Spinal cord (tissue), 10 donors: ENCODE measurements around the gene BPTF. TPM values are rescaled to one million over a fixed set of nuclear protein-coding genes. Genes with fewer than 3 reads are reported as not detected.

Source experiments
- DNase-seq, 6 donors: peaks; one replicate each; pipeline versions ENCODE4 v3.0.0 to v3.0.0-alpha.2; 2013 to 2015; ENCODE audit warnings: low spot score in 6 of 6, low read depth in 4 of 6
- H3K27ac ChIP-seq: one replicate; pipeline ENCODE4 v1.5.1; 2013; ENCODE audit warnings: low read depth, low read length, control low read depth
- H3K27me3 ChIP-seq: one replicate; pipeline ENCODE4 v1.6.1; 2013; ENCODE audit warnings: low read length; ENCODE audit not compliant: control insufficient read depth, insufficient read depth
- H3K36me3 ChIP-seq: one replicate; pipeline ENCODE4 v1.6.1; 2013; ENCODE audit warnings: low read length; ENCODE audit not compliant: control insufficient read depth, insufficient read depth
- H3K4me1 ChIP-seq: one replicate; pipeline ENCODE4 v1.6.1; 2013; ENCODE audit warnings: low read length; ENCODE audit not compliant: control insufficient read depth, insufficient read depth
- H3K4me3 ChIP-seq: one replicate; pipeline ENCODE4 v1.5.1; 2013; ENCODE audit warnings: low read depth, low read length, control low read depth
- H3K9me3 ChIP-seq: one replicate; pipeline ENCODE4 v1.6.1; 2013; ENCODE audit warnings: low read length; ENCODE audit not compliant: control insufficient read depth, insufficient read depth
- WGBS: methylation state at CpG from one replicate; pipeline ENCODE4 v1.1.5; 2013; ENCODE audit warnings: missing lambda C conversion rate; ENCODE audit not compliant: insufficient coverage; 5-methylcytosine and 5-hydroxymethylcytosine counted together
- long read RNA-seq, 4 donors: transcript quantifications; one replicate each; lab custom pipeline, GENCODE V29; 2026
- polyA plus RNA-seq, 2 donors: library from polyadenylated mRNA; unstranded; fragments of 120-200 nt; gene quantifications; one replicate each; pipeline ENCODE4 v1.2.1, GENCODE V29; 2013; ENCODE audit not compliant: insufficient read length in 2 of 2
- total RNA-seq, 2 donors: library from RNA; depleted of rRNA in 1 of 2; stranded (reverse); fragments of 120-200 nt in 1 of 2; fragments of >200 nt in 1 of 2; gene quantifications; one replicate each; pipeline versions ENCODE4 v1.2.3 to v1.2.4, GENCODE V29; 2013 to 2014
- donor health status: healthy.

BPTF gene, protein sequence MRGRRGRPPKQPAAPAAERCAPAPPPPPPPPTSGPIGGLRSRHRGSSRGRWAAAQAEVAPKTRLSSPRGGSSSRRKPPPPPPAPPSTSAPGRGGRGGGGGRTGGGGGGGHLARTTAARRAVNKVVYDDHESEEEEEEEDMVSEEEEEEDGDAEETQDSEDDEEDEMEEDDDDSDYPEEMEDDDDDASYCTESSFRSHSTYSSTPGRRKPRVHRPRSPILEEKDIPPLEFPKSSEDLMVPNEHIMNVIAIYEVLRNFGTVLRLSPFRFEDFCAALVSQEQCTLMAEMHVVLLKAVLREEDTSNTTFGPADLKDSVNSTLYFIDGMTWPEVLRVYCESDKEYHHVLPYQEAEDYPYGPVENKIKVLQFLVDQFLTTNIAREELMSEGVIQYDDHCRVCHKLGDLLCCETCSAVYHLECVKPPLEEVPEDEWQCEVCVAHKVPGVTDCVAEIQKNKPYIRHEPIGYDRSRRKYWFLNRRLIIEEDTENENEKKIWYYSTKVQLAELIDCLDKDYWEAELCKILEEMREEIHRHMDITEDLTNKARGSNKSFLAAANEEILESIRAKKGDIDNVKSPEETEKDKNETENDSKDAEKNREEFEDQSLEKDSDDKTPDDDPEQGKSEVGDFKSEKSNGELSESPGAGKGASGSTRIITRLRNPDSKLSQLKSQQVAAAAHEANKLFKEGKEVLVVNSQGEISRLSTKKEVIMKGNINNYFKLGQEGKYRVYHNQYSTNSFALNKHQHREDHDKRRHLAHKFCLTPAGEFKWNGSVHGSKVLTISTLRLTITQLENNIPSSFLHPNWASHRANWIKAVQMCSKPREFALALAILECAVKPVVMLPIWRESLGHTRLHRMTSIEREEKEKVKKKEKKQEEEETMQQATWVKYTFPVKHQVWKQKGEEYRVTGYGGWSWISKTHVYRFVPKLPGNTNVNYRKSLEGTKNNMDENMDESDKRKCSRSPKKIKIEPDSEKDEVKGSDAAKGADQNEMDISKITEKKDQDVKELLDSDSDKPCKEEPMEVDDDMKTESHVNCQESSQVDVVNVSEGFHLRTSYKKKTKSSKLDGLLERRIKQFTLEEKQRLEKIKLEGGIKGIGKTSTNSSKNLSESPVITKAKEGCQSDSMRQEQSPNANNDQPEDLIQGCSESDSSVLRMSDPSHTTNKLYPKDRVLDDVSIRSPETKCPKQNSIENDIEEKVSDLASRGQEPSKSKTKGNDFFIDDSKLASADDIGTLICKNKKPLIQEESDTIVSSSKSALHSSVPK (N-terminal part only)
- 100 to 1,000 TPM; 102 to 122 TPM for total RNA-seq
- polyA plus RNA-seq: 100 to 1,000 TPM; 103 to 104 TPM
- long read RNA-seq, donor 1, partial matches to known transcripts: 0 of 1 reads
- long read RNA-seq, donor 1, other reads (novel, unspliced or antisense): 0 of 1 reads
- long read RNA-seq, donor 2: 0 reads
- long read RNA-seq, donor 3, partial matches to known transcripts: 12 of 16 reads
- long read RNA-seq, donor 3, other reads (novel, unspliced or antisense): 0 of 16 reads
- long read RNA-seq, donor 4, partial matches to known transcripts: 5 of 6 reads
- long read RNA-seq, donor 4, other reads (novel, unspliced or antisense): 0 of 6 reads

DNA sequence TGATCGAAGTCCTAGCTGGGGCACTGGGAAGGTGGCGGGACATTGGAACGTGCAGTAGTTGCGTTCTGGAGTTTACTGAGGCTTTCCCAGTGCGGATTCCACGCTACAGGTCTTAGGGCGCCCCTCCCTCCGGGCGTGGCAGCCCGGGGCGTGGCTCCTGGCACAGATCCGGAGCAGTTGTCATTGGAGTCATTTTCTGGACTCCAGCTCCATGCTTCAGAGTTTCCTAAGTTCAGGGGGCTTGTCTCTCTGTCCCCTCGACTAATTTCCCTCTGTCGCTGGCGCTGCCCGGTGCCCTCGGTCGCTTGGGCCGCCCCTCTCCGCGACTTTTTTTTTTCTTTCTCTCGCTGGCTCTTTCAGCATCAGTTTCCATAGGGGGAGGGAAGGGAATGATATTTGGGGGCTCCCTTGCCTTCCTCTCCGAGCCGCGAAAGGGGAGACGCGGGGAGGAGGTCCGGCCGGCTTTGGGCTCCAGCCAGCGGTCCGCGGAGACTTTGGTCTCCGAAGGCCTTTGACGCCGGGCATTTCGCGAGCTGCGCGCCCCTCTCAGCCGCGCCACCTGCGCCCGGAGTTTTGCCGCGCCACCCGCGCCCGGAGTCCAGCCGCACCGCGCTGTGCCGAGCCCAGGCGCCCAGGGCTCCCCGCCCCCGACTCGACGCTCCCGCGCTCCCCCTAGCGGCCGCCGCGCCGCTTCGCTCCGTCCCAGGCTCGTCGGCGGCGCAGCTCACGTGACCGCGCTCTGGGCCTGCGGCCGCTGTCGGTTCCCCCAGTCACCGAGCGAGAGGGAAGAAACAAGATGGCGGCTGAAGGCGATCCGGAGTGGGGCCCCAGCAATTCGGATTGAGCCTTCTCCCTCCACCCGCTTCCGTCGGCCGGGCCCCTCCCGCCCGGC lies at the start of gene BPTF:
Gene BPTF (plus strand): TSS at position 769 of the 892 bp plus-strand sequence. CDS start 222 bp downstream, outside the sequence.
- under 1% methylated on average over 78 of the region's 88 CpGs for WGBS
- peak; percentile 87 to 98 (median 88) for DNase-seq
- peaks cover 2% of the 10 kb centered on the region for H3K36me3 ChIP-seq
- no peaks in the 10 kb centered on the region for H3K27me3 ChIP-seq
- no peaks in the 10 kb centered on the region for H3K9me3 ChIP-seq
- peak within 1 kb of the TSS; percentile 86 for H3K4me3 ChIP-seq
- H3K27ac ChIP-seq: peak within 1 kb of the TSS; percentile 81
- peaks cover 16% of the 10 kb centered on the region for H3K4me1 ChIP-seq

DNA sequence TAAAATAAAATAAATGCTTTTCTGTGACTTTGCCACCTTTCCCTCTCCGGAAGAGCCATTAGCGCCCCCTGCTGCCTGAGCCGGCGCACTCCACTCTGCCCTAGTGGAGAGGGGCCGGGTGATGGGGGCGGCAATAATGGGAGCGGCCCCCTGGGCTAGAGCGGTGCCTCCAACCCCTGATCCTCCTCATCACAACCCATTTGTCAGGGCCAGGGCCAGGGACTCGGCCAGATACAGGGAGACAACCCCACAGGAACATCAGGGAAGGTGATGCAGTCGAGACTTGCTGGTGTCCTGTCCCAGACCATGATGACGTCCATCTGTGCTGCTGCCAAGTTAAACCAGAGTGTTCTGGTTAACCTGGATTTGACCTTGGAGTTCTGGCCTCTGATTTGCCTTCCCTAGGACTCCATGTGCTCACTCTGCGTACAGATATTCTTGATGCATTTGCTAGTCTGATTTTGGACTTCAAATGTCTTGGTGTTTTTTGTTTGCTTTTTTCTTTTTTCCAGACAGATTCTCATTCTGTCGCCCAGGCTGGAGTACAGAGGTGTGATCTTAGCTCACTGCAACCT lies 46.1 kb upstream of the BPTF start:
- peak in 2 of 6 donors; percentile 15 to 38 for DNase-seq
- WGBS: 18% methylated on average over 6 of the region's 13 CpGs

DNA sequence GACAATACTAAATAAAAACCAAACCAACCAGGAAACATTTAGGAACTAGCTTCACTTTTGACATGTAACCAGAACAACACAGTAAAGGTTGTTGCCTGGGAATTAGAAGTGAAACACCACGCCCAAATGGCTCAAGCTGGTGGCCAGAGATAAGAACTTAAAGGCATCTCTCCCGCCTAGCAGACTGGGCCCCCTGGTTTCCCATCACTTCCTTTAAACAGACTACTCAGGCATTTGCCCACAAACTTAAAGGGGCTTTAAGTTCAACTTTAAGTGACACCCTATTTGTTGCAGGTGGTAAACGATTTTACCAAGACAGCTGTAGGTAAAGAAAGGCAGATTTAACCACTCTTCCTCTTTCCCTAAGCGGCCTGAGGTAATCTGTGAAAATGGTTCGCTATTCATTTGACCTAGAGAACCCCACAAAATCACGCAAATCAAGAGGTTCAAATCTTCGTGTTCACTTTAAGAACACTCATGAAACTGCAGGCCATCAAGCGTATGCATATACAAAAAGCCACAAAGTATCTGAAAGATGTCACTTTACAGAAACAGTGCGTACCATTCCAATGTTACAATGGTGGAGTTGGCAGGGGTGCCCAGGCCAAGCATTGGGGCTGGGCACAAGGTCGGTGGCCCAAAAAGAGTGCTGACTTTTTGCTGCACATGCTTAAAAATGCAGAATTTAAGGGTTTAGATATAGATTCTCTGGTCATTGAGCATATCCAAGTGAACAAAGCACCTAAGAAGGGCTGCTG lies 40.8 kb upstream of the BPTF start:
- no peaks in the 10 kb centered on the region for H3K9me3 ChIP-seq
- DNase-seq: no peak
- H3K36me3 ChIP-seq: no peaks in the 10 kb centered on the region
- WGBS: 79% methylated on average over 4 of the region's 10 CpGs
- no peak overlapping the region for H3K27ac ChIP-seq
- no peak overlapping the region for H3K4me3 ChIP-seq
- no peaks in the 10 kb centered on the region for H3K27me3 ChIP-seq
- no peaks in the 10 kb centered on the region for H3K4me1 ChIP-seq

More for the DNA sequence above, 46.1 kb upstream of the BPTF start:
- Histone ChIP-seq H3K4me3 (no peak overlapping the region), H3K9me3 (no peaks in the 10 kb centered on the region), H3K4me1 (no peaks in the 10 kb centered on the region), H3K27me3 (no peaks in the 10 kb centered on the region), H3K36me3 (no peaks in the 10 kb centered on the region), H3K27ac (no peak overlapping the region)

DNA sequence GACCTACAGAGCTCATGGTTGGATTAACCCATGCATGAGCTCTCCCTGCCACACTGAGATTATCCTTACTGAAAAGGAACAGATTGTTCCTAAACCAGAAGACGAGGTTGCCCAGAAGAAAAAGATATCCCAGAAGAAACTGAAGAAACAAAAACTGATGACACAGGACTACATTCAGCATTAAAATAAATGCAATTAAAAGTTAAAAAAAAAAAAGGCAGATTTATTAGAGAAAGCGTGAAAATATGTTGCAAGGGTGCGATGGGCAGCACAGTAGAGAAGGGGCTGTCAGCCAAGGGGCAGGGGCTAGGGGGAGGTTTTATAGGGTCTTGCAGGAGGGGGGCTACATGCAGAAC lies 40.2 kb upstream of the BPTF start:
- no peak for DNase-seq
- Histone ChIP-seq H3K27ac (no peak overlapping the region), H3K36me3 (no peaks in the 10 kb centered on the region), H3K9me3 (no peaks in the 10 kb centered on the region), H3K4me3 (no peak overlapping the region), H3K27me3 (no peaks in the 10 kb centered on the region), H3K4me1 (no peaks in the 10 kb centered on the region)
- 96% methylated on average over 2 of the region's 3 CpGs for whole genome bisulfite sequencing

DNA sequence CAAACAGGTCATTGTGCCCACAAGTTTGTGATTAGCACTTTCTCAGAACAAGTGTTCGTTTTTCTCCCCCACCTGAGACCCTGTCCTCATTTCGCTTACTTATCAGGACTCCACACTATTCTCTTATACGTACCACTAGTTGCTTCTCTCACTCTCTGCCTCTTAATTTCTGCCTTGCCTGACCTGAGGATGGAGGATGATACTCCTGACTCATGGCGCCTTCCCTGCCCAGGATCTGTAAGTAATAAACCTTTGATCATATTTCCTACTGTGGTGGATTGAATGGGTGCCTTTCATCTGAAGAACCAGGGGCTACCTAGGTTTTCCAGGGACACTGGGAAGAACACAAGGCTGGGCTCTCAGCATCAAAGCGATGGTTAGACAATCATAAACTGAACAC lies 39.8 kb upstream of the BPTF start:
- Histone ChIP-seq H3K36me3 (no peaks in the 10 kb centered on the region), H3K27me3 (no peaks in the 10 kb centered on the region), H3K4me3 (no peak overlapping the region), H3K9me3 (no peaks in the 10 kb centered on the region), H3K27ac (no peak overlapping the region), H3K4me1 (no peaks in the 10 kb centered on the region)
- WGBS: 100% methylated on average over 4 of the region's 5 CpGs
- DNase-seq: no peak

DNA sequence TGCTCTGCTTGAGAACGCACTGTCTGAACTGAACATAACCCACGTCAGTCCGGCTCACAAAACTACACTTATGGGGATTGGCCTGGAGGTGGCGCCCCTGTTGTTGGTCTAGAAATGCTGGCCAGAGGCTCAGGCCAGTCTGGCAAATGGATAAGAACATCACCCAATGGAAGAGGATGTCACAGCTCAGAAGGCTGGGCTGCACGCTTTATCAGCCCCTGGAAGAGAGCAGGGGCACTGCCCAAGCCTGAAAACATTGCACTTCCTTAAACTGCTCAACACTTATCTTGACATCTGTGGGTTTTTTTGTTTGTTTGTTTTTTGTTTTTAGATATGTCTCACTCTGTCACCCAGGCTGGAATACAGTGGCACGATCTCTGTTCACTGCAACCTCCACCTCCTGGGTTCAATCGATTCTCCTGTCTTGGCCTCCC lies 24.8 kb upstream of the BPTF start:
- DNase-seq: peak in 4 of 6 donors; percentile 10 to 44 (median 22)
- WGBS: 13% methylated on average over 2 of the region's 7 CpGs
- Histone ChIP-seq H3K36me3 (no peaks in the 10 kb centered on the region), H3K9me3 (no peaks in the 10 kb centered on the region), H3K27ac (no peak overlapping the region), H3K4me3 (no peak overlapping the region), H3K4me1 (no peaks in the 10 kb centered on the region), H3K27me3 (no peaks in the 10 kb centered on the region)

DNA sequence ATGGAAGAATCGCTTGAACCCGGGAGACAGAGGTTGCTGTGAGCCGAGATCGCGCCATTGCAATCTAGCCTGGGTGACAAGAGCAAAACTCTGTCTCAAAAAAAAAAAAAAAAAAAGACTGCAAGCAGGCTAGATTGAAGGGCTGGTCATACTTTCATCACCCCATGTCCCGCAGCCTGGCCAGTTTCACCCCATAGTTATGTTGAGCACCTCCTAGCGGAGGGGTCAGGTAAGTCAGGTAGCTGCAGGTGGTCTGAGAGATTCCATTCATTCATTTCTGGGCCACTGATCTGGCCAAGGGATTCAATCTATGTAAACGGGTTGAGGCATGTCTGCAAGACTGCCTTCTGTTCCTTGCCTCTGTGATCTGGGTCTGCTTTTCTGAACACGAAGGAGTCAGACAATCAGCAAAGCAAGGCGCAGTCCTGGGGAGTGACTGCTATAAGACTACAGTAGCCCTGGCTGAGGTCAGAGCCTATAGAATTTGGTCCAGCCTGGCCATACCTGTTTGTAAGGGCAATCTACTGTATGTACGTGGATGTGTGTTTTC lies 23.6 kb upstream of the BPTF start:
- Histone ChIP-seq H3K4me3 (no peak overlapping the region), H3K36me3 (no peaks in the 10 kb centered on the region), H3K27me3 (no peaks in the 10 kb centered on the region), H3K4me1 (no peaks in the 10 kb centered on the region), H3K27ac (no peak overlapping the region), H3K9me3 (no peaks in the 10 kb centered on the region)
- DNase-seq: no peak
- WGBS: 92% methylated on average over 7 of the region's 11 CpGs
